HG02943 (cell line): ENCODE results near the gene BICD1.
"Not testable (repeated sequence)": the region's sequence is repeated elsewhere in the genome, so short reads cannot be mapped to it uniquely, and the experiment has no call there.

Experiments used
- ATAC-seq: cut with Tn5 transposase; IDR thresholded peaks from one replicate; pipeline ENCODE4 v1.9.1; 2021; ENCODE audit warnings: mild to moderate bottlenecking, low read depth, moderate library complexity; ENCODE audit not compliant: unreplicated experiment

BICD1 gene

DNA sequence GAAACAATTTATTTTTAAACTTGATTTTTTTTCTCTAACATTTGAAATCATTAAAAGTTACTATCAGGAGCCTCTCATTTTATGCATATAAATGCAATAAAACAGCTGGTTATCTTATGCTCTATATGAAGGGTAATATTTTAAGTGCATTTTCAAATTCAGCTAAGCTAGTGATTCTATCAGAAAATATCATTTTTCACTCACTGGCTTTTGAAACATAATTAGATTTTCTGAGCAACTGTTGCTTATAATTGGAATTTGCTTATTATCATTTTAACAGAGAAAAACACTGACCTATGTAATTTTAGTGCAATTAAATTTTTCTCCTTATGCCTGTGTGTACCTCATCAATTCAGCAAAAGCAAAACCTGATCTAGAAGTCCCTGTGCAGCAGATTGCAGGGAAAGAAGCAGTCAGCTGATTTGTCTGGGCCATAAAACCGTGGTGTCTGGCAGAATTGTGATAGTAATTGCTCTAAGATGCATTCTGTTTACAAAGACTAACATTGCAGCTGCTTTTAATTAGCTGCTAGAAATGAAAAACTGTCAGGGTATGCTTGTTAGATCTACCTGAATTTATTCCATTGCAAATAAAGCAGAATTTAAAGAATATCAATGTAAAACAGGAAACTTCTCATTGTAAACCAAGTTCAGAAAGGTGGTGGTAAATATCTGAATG, 75.0 kb downstream of the BICD1 start:
- ATAC-seq = no peak

DNA sequence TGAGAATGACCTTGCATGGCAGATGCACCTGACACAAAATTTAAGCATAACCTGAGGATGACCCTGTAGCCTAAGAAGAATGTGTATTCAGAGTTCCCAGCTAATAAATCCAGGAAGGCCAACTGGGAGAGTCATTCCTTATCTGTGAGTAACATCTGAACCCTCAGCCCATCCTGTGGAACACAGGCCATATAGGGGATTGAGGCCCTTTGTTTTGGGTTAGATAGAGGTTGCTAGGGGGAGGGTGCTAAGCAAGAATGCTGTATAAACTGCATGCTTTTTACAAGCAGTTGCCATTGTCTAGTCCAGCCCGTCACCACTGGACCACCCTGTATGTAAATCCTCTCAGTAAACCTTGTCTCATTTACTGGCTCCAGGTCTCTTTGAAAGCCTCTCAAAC, 77.0 kb downstream of the BICD1 start:
- no peak for ATAC-seq

DNA sequence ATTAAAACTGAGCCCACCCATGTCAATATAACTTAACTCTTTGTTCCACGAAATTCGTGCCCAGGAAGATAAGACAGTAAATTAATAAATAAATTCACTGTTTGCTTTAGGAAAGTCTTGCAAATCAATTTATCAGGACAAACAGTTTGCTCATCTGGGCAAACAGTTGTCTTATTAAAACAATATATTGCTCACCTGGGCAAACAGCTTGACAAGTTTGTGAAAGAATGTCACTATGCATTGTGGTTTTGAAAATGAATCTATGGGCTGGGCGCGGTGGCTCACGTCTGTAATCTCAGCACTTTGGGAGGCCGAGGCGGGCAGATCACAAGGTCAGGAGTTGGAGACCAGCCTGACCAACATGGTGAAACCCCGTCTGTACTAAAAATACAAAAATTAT, 80.5 kb downstream of the BICD1 start:
- ATAC-seq = not testable (repeated sequence)

DNA sequence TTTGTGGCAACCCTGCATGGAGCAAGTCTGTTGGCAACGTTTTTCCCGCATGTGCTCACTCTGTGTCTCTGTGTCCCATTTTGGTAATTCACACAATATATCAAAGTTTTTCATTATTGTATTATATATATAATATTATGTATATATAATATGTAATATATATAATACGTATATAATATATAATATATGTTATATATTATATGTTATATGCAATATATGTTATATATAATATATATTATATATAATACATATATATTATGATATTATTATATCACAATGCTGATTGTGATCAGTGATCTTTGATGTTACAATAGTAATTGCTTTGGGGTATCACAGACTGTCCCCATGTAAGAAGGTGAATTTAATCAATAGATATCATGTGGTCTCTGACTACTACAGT, 84.8 kb downstream of the BICD1 start:
- no peak for ATAC-seq

DNA sequence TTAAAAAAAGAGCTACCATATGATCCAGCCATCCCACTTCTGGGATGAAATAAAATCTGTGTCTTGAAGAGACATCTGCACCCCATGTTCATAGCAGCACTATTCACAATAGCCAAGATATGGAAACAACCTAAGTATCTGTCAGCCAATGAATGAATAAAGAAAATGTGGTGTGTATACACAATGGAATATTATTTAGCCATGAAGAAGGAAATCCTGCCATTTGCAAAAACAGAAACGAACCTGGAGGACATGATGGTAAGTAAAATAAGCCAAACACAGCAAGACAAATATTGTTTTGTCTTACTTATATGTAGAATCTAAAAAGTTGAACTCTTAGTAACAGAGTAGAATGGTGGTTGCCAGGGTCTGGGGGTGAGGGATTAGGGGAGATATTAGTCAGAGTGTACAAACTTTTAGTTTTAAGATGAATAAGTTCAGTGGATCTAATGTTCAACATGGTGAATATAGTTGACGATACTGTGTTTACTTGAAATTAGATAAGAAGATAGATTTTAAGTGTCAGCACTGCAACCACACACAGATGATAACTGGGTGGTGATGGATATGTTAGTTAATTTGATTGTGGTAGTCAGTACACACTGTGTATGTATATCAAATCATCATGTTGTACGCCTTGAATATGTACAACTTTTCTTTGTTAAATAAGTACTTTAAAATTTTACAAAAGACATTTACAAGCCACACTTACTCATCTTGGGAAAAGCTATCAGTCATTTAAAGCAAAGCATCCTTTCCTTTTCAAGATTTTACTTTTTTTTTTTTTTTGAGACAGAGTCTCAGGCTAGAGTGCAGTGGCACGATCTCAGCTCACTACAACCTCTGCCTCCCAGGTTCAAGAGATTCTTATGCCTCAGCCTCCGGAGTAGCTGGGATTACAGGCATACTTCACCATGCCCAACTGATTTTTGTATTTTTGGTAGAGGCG, 89.9 kb downstream of the BICD1 start:
- no peak for ATAC-seq

DNA sequence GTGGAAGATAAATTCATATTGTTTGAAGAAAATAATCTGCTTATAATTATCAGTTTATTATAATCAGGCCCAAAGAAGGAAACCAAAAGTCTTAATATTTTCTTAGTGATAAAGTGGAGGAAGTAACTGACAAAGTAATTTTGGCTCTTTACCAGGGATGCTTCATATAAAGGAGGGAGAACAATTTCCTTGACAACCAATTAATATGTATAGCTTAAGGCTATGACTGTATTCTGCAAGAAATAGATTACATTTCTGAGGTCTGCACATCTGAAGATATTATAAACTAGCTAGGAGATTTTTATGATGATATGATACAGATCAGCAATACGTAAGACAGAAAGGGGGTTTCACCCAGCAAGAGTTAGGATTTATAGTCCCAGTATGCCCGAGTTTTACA, 90.8 kb downstream of the BICD1 start:
- no peak for ATAC-seq

DNA sequence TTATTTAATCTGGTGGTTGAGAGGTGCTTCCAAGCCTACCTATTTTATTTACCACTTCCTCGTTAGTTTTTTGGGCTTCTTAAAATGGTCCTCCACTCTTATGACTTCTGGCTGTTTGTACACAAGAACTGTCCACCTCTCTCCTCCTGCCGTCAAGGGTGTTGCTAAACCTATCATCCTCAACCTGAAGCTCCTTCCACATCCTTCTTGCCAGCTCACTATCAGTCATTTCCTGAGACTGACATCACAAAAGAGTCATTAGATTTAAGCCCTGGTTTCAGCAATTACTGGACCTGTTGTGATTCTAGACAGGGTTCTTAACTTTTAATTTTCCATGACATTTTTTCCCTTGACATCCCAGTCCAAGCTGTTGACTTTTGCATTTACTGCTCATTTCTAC, 91.9 kb downstream of the BICD1 start:
- ATAC-seq = no peak

DNA sequence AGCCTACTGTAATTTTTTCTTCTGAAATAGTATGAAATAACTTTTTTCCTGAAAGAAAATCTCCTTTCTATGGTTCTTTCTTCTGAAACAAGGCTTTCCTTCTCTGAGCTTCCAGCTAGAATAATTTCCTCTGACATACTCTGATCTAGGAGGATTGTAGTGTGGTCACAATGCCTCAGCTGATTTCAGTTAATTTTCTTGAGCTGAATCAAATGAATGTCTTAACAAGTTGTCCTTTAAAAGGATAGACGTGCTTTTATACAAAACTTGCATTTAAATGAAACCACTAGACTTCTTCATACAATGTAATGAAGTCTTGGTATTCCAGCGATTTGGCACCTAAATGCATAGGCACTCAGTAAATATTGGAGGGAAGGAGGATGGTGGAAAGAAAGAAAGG, 94.4 kb downstream of the BICD1 start:
- no peak for ATAC-seq

DNA sequence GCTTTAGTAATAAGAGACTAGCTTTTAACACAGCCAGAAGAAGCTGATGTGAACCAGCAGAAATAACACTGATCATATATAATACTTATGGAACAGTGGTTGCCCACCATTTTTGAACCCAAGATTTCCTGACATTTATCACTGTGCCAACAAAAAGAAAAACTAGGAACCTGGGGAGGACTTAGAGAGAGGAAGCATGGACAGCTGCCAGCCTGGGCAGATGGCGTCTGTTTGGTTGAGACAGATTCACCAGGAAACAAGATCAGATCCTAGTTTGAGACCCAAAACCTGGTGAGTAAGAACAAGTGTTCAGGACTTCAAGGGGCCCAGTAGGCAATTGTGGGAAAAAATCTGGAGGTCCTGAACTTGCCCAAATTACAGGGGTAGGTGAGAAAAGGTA, 95.3 kb downstream of the BICD1 start:
- ATAC-seq = no peak

DNA sequence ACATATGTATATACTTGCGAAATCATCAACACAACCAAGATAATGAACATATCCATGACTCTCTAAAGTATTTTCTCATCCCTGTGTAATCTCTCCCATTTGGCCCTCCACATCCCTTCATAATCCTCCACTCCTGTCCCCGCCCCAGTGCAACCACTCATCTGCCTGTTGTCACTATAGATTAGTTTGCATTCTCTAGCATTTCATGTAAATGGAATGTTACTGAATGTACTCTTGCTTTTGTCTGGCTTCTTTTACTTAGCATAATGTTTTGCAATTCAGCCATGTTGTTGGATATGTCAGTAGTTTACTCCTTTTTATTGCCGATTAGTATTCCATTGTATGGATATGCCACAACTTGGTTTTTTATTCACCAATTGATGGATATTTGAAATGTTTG, 99.1 kb downstream of the BICD1 start:
- ATAC-seq = no peak

DNA sequence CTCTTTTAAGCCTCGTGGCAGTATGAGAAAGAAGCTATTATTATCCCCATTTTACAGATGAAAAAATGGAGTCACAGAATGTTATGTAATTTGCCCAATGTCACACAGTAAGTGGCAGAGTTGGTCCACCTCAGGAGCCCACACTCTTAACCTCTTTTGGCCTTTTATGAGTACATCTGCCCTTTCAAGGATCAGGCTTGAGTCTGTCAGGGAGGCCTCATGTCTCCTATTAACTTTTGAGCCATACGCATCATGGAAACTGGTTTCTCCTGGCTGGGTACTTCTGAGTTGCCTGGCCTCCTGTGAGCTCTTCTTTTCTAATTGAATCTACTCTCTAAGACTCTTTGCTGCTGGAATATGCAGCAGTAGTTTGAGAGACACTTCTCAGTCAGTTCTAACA, 101.7 kb downstream of the BICD1 start:
- no peak for ATAC-seq

DNA sequence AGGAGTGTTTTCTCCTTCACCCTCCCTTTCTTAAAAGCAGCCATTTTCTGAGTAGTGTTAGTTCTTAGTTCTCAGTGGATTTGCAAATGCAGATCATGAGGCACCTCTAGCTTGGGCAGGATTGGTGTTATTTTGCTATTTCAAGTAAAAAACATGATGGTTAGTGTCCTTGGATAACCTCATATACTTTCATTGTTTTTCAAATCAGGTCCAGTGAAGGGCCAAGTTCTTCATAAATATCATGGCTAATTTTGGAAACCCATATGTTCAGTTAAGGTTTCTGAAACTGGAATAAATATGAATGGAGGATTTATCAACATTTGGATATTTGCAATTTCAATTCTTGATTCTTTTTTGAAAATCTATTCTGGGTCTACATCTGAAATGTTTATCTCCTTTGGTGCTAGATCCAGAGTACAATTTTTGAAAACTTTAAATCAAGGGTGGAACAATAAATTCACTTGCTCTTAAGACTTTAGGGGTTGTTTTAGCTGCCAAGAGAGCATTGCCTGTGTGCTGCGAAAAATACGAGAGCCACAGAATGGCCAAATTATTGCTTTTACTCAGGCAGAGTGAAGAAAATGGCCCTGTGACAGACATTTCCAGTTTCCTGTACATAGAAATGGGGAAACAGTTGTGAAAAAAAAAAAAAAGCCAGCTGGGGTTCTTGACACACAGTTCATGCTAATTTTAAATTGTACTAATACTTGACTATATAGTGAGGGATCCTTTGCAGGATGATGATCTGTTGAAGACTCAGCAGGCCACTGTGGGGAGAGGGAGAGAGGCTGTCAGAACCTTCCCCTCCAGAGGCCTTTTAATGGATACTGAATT, 104.6 kb downstream of the BICD1 start:
- ATAC-seq = no peak

DNA sequence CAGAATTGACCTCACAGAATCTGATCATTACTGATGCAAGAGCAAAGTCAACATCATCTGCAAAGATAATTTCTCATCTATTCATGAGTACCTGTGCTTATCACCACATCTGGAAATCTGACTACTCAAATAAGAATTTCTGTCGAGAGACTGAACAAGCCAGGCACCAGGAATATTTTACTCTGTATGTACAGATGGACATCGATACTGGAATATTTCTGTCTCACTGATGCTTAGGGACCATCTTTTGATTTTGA, 105.2 kb downstream of the BICD1 start:
- no peak for ATAC-seq

DNA sequence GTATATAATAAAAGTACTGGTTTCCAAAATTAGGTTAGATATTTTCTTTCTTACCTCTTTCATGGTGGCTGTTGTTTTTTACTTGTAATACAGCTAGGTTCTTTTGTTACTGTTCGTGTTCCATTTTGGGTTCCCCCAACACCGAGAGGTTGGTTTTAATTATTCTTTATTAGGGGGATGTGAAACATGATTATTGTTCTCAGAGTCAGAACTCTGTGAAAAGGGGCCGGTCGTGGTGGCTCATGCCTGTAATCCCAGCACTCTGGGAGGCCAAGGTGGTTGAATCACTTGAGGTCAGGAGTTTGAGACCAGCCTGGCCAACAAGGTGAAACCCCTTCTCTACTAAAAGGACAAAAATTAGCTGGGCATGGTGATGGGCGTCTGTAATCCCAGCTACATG, 108.1 kb downstream of the BICD1 start:
- no peak for ATAC-seq

DNA sequence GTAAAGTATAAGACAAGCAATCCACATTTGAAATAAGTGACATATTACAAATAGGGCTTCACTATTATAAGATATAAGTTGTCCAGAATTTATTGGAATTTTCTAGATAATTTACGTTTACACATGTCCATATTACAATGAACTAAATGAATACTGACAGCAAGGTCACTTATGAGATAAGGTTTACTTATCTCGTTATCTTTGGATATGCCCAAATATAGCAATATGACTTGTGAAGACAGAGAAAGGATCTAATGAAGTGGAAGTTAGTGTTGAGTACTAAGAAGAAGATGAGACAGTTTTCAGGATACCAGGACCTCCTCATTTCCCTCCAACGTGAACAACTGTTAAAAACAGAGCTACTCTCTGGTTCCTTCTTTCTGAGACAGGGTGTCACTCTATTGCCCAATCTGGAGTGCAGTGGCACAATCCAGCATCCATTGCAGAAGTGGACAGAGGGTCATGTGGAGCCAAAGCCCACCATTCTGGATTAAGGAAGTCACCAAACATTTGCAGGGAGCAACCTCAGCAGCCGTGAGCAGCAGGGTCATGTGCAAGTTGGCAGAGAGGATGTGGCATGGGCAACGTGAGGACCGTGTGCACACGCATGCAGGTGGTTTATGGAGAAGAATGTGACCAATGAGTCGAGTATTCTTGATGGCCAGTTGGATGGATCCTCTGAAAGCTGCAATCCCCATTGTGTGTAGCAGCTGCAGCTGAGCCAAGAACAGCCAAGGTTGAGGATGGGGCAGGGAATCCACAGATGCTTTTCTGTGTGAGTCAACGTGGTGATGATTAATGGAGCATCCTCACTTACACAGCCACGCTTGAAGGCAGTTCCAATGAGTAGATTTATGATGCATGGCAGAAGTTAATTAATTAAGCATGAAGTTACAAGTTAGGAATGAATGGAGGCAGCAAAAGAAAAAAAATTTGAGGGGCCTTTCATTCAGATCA, 111.0 kb downstream of the BICD1 start:
- no peak for ATAC-seq

DNA sequence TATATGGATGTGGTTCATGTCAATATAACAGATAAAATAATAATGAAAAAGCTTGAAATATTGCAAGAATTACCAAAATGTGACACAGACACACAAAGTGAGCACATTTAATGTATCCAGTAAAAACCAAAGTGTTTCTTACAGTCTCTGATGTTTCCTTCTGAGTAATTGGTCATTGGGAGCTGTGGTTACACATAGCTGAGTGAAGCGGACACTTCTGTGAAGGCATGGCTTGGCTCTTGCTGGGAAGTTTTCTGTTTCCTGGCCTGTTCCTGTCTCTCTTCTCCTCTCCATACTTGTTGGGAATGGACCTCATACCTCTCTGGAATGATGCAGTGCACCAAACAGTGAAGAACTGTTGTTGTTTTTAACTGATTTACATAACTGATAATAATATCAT, 117.3 kb downstream of the BICD1 start:
- no peak for ATAC-seq

DNA sequence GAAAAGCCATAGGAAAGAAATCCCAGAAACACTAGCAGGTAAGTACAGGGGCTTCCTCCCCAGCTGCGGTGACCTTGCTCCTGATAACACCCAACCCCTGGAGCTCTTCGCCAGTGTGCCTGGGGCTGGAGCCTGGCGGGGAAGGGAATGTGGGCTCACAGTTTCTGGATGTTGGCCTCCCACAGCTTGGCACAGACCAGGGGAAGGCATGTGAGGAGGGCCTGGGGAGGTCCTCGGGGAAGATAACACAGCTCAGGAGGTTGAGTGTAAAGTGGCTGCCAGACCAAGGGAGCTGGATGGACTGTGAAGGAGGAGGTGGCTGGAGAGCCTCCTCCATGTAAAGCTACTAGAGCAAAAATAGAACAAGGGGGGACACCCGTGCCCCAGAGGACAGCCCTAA, 120.1 kb downstream of the BICD1 start:
- no peak for ATAC-seq

DNA sequence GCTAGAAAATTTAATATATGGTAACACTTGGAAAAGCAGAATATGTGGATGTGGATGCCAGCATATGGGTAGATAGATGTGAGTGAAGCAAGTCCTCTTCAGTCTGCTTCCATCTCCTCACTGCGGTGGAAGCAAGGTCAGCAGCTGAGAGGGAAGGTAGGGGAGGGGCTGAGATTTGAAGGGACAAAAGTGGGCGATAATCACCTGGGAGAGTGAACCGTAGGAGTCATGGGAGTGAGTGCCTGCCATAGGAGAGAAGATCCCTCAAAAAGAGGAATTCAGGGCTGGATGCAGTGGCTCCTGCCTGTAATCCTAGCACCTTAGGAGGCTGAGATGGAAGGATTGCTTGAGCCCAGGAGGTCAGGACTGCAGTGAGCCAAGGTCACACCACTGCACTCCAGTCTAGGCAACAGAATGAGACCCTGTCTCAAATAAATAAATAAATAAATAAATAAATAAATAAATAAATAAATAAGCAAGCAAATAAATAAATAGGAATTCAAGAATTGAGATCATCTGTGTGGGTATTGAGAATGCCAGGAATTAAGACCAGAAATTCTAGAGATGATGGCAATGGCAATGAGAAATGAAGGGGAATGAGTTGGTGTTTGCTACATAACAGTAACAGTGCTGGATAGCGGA, 123.4 kb downstream of the BICD1 start:
- no peak for ATAC-seq

DNA sequence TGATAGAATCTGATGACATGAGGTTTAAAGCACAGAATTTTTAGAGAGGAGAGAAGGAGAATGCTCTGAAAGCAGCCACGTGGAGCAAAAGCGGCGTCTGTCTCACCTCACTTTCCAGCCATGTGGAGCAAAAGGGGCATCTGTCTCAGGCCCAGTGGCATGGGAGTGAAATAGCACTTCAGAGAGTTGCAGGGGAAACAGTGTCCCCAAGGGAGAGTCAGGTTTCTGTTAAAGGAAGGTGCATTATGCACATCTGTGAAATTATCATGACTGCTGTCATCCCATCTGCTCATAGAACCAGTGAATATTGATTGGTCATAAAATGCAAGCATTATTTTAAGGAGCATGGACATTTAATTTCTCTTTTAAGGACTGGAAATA, 124.0 kb downstream of the BICD1 start:
- ATAC-seq = no peak

DNA sequence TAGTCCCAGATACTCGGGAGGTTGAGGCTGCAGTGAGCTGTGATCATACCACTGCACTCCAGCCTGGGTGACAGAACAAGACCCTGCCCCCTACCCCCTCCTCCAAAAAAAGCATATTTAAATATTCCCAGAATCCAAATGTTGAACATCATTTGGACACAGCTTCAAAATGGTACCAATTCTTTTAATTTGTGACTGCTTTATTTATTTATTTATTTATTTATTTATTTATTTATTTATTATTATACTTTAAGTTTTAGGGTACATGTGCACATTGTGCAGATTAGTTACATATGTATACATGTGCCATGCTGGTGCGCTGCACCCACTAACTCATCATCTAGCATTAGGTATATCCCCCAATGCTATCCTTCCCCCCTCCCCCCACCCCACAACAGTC, 124.7 kb downstream of the BICD1 start:
- ATAC-seq = not testable (repeated sequence)
